H1 (cell line): ENCODE measurements around the gene PRKAR2B. TPM values are rescaled to one million over a fixed set of nuclear protein-coding genes. Genes with fewer than 3 reads are reported as not detected.

Experiments
- BCL11A ChIP-seq, 2 experiments: IDR thresholded peaks; one replicate each; pipeline ENCODE4 v1.6.1; 2011; ENCODE audit warnings: low read depth in 2 of 2, low read length in 2 of 2, mild to moderate bottlenecking in 2 of 2
- CTBP2 ChIP-seq: IDR thresholded peaks from 2 replicates; pipeline ENCODE4 v1.7.0; 2011; ENCODE audit warnings: borderline replicate concordance, mild to moderate bottlenecking, moderate library complexity, mixed read lengths, low read length; ENCODE audit not compliant: insufficient read depth, insufficient read length
- polyA plus RNA-seq, 7 experiments: library from polyadenylated mRNA; depleted of rRNA in 3 of 7; stranded (reverse) in 5 of 7; unstranded in 2 of 7; fragments of >200 nt in 5 of 7; fragments of 200-250 nt in 2 of 7; gene quantifications; 1 replicate in 5 of 7; 2 replicates in 1 of 7; 4 replicates in 1 of 7; pipeline versions ENCODE4 v1.2.1 to v1.2.3, GENCODE V29; 2011 to 2013; ENCODE audit warnings: missing spikeins in 2 of 7, mixed read lengths in 2 of 7
- total RNA-seq: library from RNA; stranded (reverse); fragmentation: NEBNext Ultra II Directional; extraction: Animal tissue kit (Norgen Biotek cat#: 25700); gene quantifications from 2 replicates; pipeline ENCODE4 v1.2.1, GENCODE V29; 2021
- TF ChIP-seq, protein P1 (sequence below): fragments of 300-600 bp; sonication (generic); IDR thresholded peaks from 2 replicates; pipeline ENCODE4 v1.7.1; 2012; ENCODE audit warnings: low read length, moderate library complexity, mild to moderate bottlenecking, inconsistent platforms; ENCODE audit not compliant: insufficient replicate concordance

The PRKAR2B gene
- total and polyA plus RNA-seq, 2 of the 8 experiments (the other 6 are each of a cell fraction or from before 2014, with no cell fraction given), result 10.4 to 37.0 TPM

DNA sequence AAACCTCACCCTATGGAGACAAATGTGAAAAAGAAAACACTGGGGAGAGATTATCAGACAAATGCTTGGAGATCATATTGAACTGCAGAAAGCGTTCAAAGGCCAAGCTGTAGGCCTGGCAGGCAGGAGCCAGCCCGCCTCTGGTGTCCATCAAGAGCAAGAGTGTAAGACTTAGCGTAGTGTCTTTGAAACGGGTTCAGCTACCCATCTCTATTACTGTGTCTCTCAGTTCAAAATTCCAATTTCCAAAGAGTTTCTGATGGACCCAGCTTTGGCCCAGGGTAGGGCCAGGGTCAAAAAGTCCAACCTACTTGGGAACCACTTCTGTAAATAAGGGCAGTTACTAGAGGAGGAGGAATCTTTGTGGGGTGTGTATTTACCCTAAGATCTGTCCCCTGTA, 78.9 kb downstream of the PRKAR2B start (continued):
- TF ChIP-seq CTBP2, result no peak
- TF ChIP-seq BCL11A (IDR thresholded peaks at IDR 0.05; ENCODE audit: low read depth in 2 of 2, low read length in 2 of 2), result no peak
- TF ChIP-seq, protein P1, sequence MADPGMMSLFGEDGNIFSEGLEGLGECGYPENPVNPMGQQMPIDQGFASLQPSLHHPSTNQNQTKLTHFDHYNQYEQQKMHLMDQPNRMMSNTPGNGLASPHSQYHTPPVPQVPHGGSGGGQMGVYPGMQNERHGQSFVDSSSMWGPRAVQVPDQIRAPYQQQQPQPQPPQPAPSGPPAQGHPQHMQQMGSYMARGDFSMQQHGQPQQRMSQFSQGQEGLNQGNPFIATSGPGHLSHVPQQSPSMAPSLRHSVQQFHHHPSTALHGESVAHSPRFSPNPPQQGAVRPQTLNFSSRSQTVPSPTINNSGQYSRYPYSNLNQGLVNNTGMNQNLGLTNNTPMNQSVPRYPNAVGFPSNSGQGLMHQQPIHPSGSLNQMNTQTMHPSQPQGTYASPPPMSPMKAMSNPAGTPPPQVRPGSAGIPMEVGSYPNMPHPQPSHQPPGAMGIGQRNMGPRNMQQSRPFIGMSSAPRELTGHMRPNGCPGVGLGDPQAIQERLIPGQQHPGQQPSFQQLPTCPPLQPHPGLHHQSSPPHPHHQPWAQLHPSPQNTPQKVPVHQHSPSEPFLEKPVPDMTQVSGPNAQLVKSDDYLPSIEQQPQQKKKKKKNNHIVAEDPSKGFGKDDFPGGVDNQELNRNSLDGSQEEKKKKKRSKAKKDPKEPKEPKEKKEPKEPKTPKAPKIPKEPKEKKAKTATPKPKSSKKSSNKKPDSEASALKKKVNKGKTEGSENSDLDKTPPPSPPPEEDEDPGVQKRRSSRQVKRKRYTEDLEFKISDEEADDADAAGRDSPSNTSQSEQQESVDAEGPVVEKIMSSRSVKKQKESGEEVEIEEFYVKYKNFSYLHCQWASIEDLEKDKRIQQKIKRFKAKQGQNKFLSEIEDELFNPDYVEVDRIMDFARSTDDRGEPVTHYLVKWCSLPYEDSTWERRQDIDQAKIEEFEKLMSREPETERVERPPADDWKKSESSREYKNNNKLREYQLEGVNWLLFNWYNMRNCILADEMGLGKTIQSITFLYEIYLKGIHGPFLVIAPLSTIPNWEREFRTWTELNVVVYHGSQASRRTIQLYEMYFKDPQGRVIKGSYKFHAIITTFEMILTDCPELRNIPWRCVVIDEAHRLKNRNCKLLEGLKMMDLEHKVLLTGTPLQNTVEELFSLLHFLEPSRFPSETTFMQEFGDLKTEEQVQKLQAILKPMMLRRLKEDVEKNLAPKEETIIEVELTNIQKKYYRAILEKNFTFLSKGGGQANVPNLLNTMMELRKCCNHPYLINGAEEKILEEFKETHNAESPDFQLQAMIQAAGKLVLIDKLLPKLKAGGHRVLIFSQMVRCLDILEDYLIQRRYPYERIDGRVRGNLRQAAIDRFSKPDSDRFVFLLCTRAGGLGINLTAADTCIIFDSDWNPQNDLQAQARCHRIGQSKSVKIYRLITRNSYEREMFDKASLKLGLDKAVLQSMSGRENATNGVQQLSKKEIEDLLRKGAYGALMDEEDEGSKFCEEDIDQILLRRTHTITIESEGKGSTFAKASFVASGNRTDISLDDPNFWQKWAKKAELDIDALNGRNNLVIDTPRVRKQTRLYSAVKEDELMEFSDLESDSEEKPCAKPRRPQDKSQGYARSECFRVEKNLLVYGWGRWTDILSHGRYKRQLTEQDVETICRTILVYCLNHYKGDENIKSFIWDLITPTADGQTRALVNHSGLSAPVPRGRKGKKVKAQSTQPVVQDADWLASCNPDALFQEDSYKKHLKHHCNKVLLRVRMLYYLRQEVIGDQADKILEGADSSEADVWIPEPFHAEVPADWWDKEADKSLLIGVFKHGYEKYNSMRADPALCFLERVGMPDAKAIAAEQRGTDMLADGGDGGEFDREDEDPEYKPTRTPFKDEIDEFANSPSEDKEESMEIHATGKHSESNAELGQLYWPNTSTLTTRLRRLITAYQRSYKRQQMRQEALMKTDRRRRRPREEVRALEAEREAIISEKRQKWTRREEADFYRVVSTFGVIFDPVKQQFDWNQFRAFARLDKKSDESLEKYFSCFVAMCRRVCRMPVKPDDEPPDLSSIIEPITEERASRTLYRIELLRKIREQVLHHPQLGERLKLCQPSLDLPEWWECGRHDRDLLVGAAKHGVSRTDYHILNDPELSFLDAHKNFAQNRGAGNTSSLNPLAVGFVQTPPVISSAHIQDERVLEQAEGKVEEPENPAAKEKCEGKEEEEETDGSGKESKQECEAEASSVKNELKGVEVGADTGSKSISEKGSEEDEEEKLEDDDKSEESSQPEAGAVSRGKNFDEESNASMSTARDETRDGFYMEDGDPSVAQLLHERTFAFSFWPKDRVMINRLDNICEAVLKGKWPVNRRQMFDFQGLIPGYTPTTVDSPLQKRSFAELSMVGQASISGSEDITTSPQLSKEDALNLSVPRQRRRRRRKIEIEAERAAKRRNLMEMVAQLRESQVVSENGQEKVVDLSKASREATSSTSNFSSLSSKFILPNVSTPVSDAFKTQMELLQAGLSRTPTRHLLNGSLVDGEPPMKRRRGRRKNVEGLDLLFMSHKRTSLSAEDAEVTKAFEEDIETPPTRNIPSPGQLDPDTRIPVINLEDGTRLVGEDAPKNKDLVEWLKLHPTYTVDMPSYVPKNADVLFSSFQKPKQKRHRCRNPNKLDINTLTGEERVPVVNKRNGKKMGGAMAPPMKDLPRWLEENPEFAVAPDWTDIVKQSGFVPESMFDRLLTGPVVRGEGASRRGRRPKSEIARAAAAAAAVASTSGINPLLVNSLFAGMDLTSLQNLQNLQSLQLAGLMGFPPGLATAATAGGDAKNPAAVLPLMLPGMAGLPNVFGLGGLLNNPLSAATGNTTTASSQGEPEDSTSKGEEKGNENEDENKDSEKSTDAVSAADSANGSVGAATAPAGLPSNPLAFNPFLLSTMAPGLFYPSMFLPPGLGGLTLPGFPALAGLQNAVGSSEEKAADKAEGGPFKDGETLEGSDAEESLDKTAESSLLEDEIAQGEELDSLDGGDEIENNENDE, result no peak
